ENCODE results near the gene SEMA5B.

Gene SEMA5B

DNA sequence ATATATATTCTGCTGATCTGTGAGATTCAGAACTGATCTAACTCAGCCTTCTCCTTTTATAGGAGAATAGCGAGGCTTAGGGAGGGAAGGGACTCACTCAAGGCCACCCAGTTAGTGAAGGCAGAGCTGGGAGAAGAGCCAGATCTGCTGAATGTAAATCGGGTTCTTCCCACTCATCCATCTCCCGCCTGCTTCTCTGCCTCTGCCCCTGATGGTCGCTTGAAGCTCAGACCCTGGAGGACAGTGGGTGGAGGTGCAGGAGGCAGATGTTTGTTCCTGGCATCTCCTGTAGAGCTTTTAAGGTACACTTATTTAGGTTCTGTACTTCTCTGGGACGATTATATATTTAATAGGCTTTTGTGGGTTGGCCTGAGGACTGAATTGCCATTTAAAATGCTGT lies 43.6 kb upstream of the SEMA5B start:
- peaks cover 17% of the 10 kb centered on the region for H3K79me1 ChIP-seq (ENCODE audit: low read length)
- no peak overlapping the region for H2AK5ac ChIP-seq (ENCODE audit: low read length)
- DNase-seq = no peak
- H4K91ac ChIP-seq (ENCODE audit: low read depth, low read length) = no peak overlapping the region
- peaks cover 25% of the 10 kb centered on the region for H3K79me2 ChIP-seq (ENCODE audit: control insufficient read depth, insufficient read depth, low read length, poor library complexity)
- peaks cover 10 to 19% of the 10 kb centered on the region in 2 experiments for H3K4me1 ChIP-seq (ENCODE audit: control insufficient read depth in 1 of 2, insufficient read depth in 2 of 2, low read length in 2 of 2)
- no peak overlapping the region for H4K8ac ChIP-seq (ENCODE audit: low read depth, low read length)
- no CpG with 5 or more reads among the region's 5 CpGs for WGBS (ENCODE audit: extremely low coverage, insufficient coverage, insufficient read length)
- peaks cover 0 to 2% of the 10 kb centered on the region in 2 experiments for H3K36me3 ChIP-seq (ENCODE audit: control insufficient read depth in 1 of 2, insufficient read depth in 2 of 2, low read length in 2 of 2)
- no peak overlapping the region for H2BK120ac ChIP-seq (ENCODE audit: insufficient read depth, low read length, poor library complexity)
- no peak overlapping the region for H3K23ac ChIP-seq (ENCODE audit: low read length)
- H3K9ac ChIP-seq (ENCODE audit: low read length) = no peak overlapping the region
- no peak overlapping the region for H3K27ac ChIP-seq (ENCODE audit: low read depth, low read length)
- H3K14ac ChIP-seq (ENCODE audit: low read length) = no peak overlapping the region
- H2BK12ac ChIP-seq (ENCODE audit: low read length) = no peak overlapping the region
- H3K4ac ChIP-seq (ENCODE audit: low read depth, low read length) = no peak overlapping the region
- no peaks in the 10 kb centered on the region for H3K27me3 ChIP-seq (ENCODE audit: insufficient read depth, low read length)
- H3K4me3 ChIP-seq (ENCODE audit: low read depth, low read length) = no peak overlapping the region
- H4K12ac ChIP-seq (ENCODE audit: low read depth, low read length) = no peak overlapping the region
- peaks cover 2% of the 10 kb centered on the region for H3K9me3 ChIP-seq (ENCODE audit: insufficient read depth, low read depth, low read length)
- no peak overlapping the region for H3K4me2 ChIP-seq (ENCODE audit: low read length)
- no peak overlapping the region for H3K18ac ChIP-seq (ENCODE audit: low read length)
- no peak overlapping the region for H2BK5ac ChIP-seq (ENCODE audit: low read depth, low read length, poor library complexity)
- H2AFZ ChIP-seq (ENCODE audit: insufficient read depth, low read length, poor library complexity) = no peak overlapping the region

DNA sequence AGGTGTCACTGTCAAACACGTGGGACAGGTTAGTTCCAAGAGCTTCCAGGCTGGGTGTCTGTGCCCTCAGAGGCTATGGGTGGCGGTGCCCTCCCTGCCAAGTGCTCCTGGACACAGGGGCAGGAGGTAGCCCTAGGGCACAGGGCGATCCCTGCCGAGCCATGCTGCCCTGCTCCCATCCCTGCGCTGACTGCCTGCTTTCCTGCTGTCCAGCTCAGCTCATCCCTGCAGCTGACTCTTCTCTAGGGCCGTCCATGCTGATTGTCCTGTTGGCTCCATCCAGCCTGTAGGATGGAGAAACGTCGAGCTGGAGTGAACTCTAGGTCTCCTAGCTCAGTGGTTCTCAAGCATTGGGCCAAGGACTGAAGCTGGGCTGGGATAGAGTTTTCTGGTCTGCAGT lies 42.9 kb upstream of the SEMA5B start:
- no CpG with 5 or more reads among the region's 8 CpGs for WGBS (ENCODE audit: extremely low coverage, insufficient coverage, insufficient read length)

DNA sequence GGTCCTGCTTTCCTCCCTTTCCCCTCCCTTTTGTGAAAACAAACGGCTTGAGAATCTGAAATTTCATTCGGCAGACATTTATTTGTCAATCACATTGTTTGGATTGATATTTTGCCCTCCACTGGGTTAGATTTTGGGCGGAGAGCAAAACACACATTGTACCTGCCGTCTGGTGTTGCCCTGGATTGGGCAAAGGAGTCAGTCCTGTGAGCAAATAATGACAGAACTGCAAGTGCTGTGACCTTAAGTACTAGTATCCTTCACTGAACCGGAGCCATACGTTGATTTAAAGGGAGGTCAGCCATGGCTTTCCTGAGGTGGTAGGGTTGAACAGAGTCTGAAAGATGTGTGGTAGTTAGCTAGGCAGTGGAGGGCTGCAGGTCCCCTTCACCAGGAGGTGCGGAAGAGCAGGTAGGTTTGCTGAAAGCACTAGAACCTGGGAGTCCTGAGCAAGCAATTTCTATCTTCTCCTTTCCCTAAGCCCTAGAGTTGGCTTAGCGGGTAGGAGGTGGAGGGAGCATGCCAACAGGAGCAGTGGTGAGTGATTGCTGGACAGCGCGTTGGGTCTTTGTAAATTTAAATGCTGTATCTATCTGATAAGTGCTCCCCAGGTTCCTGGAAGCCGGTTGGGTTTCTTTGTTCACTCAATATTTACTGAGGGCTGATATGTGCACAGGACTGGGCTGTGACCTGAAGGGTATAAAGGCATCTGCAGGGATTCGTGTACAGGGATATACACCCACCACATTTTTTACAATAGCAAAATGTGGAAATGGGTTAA lies 41.2 kb upstream of the SEMA5B start:
- DNase-seq = no peak
- Histone ChIP-seq H3K9ac (ENCODE audit: low read length) (no peak overlapping the region), H2BK12ac (ENCODE audit: low read length) (no peak overlapping the region), H3K4me2 (ENCODE audit: low read length) (peak overlapping the region; percentile 91), H3K79me1 (ENCODE audit: low read length) (peaks cover 17% of the 10 kb centered on the region), H3K27ac (ENCODE audit: low read depth, low read length) (no peak overlapping the region), H4K8ac (ENCODE audit: low read depth, low read length) (no peak overlapping the region), H3K36me3 (ENCODE audit: control insufficient read depth in 1 of 2, insufficient read depth in 2 of 2, low read length in 2 of 2) (no peaks in the 10 kb centered on the region), H3K14ac (ENCODE audit: low read length) (no peak overlapping the region), H3K79me2 (ENCODE audit: control insufficient read depth, insufficient read depth, low read length, poor library complexity) (peaks cover 22% of the 10 kb centered on the region), H2BK5ac (ENCODE audit: low read depth, low read length, poor library complexity) (no peak overlapping the region), H3K23ac (ENCODE audit: low read length) (no peak overlapping the region), H3K27me3 (ENCODE audit: insufficient read depth, low read length) (no peaks in the 10 kb centered on the region), H2BK120ac (ENCODE audit: insufficient read depth, low read length, poor library complexity) (no peak overlapping the region), H4K91ac (ENCODE audit: low read depth, low read length) (no peak overlapping the region), H3K9me3 (ENCODE audit: insufficient read depth, low read depth, low read length) (no peaks in the 10 kb centered on the region), H3K4me1 (ENCODE audit: control insufficient read depth in 1 of 2, insufficient read depth in 2 of 2, low read length in 2 of 2) (peaks cover 13 to 19% of the 10 kb centered on the region in 2 experiments), H3K4ac (ENCODE audit: low read depth, low read length) (peak overlapping the region; percentile 77), H2AK5ac (ENCODE audit: low read length) (no peak overlapping the region), H3K4me3 (ENCODE audit: low read depth, low read length) (no peak overlapping the region), H4K12ac (ENCODE audit: low read depth, low read length) (no peak overlapping the region), H3K18ac (ENCODE audit: low read length) (peak overlapping the region; percentile 56), H2AFZ (ENCODE audit: insufficient read depth, low read length, poor library complexity) (peak overlapping the region; percentile 62)
- no CpG with 5 or more reads among the region's 12 CpGs for WGBS (ENCODE audit: extremely low coverage, insufficient coverage, insufficient read length)

More for the DNA sequence above, 42.9 kb upstream of the SEMA5B start:
- Histone ChIP-seq H3K79me2 (ENCODE audit: control insufficient read depth, insufficient read depth, low read length, poor library complexity) (peaks cover 22% of the 10 kb centered on the region), H2BK5ac (ENCODE audit: low read depth, low read length, poor library complexity) (no peak overlapping the region), H3K4me1 (ENCODE audit: control insufficient read depth in 1 of 2, insufficient read depth in 2 of 2, low read length in 2 of 2) (peaks cover 10 to 19% of the 10 kb centered on the region in 2 experiments), H2AFZ (ENCODE audit: insufficient read depth, low read length, poor library complexity) (peak overlapping the region; percentile 60), H3K14ac (ENCODE audit: low read length) (no peak overlapping the region), H3K9me3 (ENCODE audit: insufficient read depth, low read depth, low read length) (no peaks in the 10 kb centered on the region), H3K27ac (ENCODE audit: low read depth, low read length) (no peak overlapping the region), H2BK12ac (ENCODE audit: low read length) (no peak overlapping the region), H3K36me3 (ENCODE audit: control insufficient read depth in 1 of 2, insufficient read depth in 2 of 2, low read length in 2 of 2) (no peaks in the 10 kb centered on the region), H4K91ac (ENCODE audit: low read depth, low read length) (no peak overlapping the region), H3K4me2 (ENCODE audit: low read length) (no peak overlapping the region), H4K12ac (ENCODE audit: low read depth, low read length) (no peak overlapping the region), H3K9ac (ENCODE audit: low read length) (no peak overlapping the region), H3K27me3 (ENCODE audit: insufficient read depth, low read length) (no peaks in the 10 kb centered on the region), H3K4ac (ENCODE audit: low read depth, low read length) (peak overlapping the region; percentile 7), H2BK120ac (ENCODE audit: insufficient read depth, low read length, poor library complexity) (no peak overlapping the region), H3K79me1 (ENCODE audit: low read length) (peaks cover 17% of the 10 kb centered on the region), H3K23ac (ENCODE audit: low read length) (no peak overlapping the region), H4K8ac (ENCODE audit: low read depth, low read length) (no peak overlapping the region), H2AK5ac (ENCODE audit: low read length) (no peak overlapping the region), H3K4me3 (ENCODE audit: low read depth, low read length) (no peak overlapping the region), H3K18ac (ENCODE audit: low read length) (peak overlapping the region; percentile 63)
- no peak for DNase-seq

DNA sequence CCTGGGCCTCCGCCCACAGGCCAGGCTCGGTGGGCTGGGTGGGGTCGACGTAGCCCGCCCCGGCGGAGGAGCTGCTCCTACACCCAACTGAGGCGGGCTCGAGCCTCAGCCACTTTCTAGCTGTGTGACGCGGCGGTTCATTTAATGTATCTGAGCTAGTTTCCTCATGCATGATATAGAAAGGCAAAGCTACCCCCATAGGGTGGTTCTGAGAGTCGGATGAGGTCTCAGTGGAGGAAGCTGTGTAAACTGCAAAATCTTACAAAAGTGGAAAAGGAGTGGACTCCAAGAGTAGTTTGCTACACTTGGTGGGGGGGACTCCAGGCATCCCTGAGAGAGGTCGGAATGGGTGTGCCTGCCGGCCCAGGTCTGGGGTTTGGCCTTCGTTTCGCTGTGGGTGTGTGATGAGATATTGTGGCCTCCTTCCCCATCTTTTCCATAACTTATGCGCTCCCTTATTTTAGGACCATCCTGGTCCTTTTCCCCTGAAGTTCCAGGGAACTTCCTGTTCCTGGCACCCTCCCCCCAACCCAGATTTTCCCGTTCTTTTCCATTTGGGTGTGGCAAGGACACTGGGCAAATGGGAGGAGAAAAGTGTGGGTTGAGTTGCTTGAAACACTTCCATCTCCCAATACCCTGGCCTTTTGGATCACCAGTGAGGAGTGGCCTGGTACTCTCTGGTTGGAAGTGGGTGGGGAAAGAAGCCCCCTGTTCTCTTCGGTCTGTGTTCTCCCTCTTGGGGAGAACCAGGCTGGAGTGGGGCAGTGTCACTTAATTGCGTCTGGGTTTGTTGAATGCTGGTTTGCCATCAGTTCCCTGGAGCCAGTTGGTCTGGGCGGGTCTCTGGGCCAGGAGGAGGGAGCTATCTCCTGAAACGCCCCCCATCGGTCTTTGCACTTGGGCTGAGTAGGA lies 40.4 kb upstream of the SEMA5B start:
- Histone ChIP-seq H4K91ac (ENCODE audit: low read depth, low read length) (peak overlapping the region; percentile 97), H3K79me2 (ENCODE audit: control insufficient read depth, insufficient read depth, low read length, poor library complexity) (peaks cover 22% of the 10 kb centered on the region), H2BK12ac (ENCODE audit: low read length) (peak overlapping the region; percentile 67), H3K9ac (ENCODE audit: low read length) (peak overlapping the region; percentile 85), H2BK120ac (ENCODE audit: insufficient read depth, low read length, poor library complexity) (peak overlapping the region; percentile 92), H2AK5ac (ENCODE audit: low read length) (peak overlapping the region; percentile 97), H3K23ac (ENCODE audit: low read length) (no peak overlapping the region), H3K9me3 (ENCODE audit: insufficient read depth, low read depth, low read length) (no peaks in the 10 kb centered on the region), H4K8ac (ENCODE audit: low read depth, low read length) (peak overlapping the region; percentile 98), H3K27me3 (ENCODE audit: insufficient read depth, low read length) (no peaks in the 10 kb centered on the region), H3K4me1 (ENCODE audit: control insufficient read depth in 1 of 2, insufficient read depth in 2 of 2, low read length in 2 of 2) (peaks cover 13 to 19% of the 10 kb centered on the region in 2 experiments), H3K4me3 (ENCODE audit: low read depth, low read length) (peak overlapping the region; percentile 100), H4K12ac (ENCODE audit: low read depth, low read length) (peak overlapping the region; percentile 79), H3K36me3 (ENCODE audit: control insufficient read depth in 1 of 2, insufficient read depth in 2 of 2, low read length in 2 of 2) (no peaks in the 10 kb centered on the region), H3K4ac (ENCODE audit: low read depth, low read length) (peak overlapping the region; percentile 98), H3K79me1 (ENCODE audit: low read length) (peaks cover 17% of the 10 kb centered on the region), H2BK5ac (ENCODE audit: low read depth, low read length, poor library complexity) (peak overlapping the region; percentile 91), H3K27ac (ENCODE audit: low read depth, low read length) (peak overlapping the region; percentile 23), H3K18ac (ENCODE audit: low read length) (peak overlapping the region; percentile 97), H3K4me2 (ENCODE audit: low read length) (peak overlapping the region; percentile 91), H2AFZ (ENCODE audit: insufficient read depth, low read length, poor library complexity) (peak overlapping the region; percentile 92), H3K14ac (ENCODE audit: low read length) (peak overlapping the region; percentile 98)
- peak; percentile 34 to 51 for DNase-seq
- WGBS (ENCODE audit: extremely low coverage, insufficient coverage, insufficient read length) = no CpG with 5 or more reads among the region's 24 CpGs
